HTERT RPE-1 (cell line): Measurements from ENCODE around the gene MX1.

ENCODE experiments used
- in situ Hi-C: fragments of 300-500 bp; cut with MboI; formaldehyde crosslinking; loops from 4 replicates; pipeline ENCODE4 v1.14.3; 2020; ENCODE audit warnings: low sequenced_read_pairs

MX1 gene

GRCh38 chr21:41458559-41458958 is 32.5 kb downstream of the MX1 start:
- in situ Hi-C loops = no loop called here

GRCh38 chr21:41459884-41460534 is 34.0 kb downstream of the MX1 start:
- in situ Hi-C loops = no loop called here

GRCh38 chr21:41460578-41461527 is 34.8 kb downstream of the MX1 start:
- in situ Hi-C loops = no loop called here

GRCh38 chr21:41465176-41465781 is 39.2 kb downstream of the MX1 start:
- in situ Hi-C loops = no loop called here

GRCh38 chr21:41466024-41466820 is 40.2 kb downstream of the MX1 start:
- in situ Hi-C loops = no loop called here

- in situ Hi-C loops = no loop called here
Observed at GRCh38 chr21:41470054-41470453, 44.0 kb downstream of the MX1 start.

GRCh38 chr21:41472753-41473548 is 46.9 kb downstream of the MX1 start:
- in situ Hi-C loops = no loop called here

GRCh38 chr21:41475714-41476420 is 49.8 kb downstream of the MX1 start:
- in situ Hi-C loops = no loop called here

- in situ Hi-C loops = no loop called here
Observed at GRCh38 chr21:41477641-41478318, 51.7 kb downstream of the MX1 start.

- in situ Hi-C loops = no loop called here
Observed at GRCh38 chr21:41478319-41479177, 52.5 kb downstream of the MX1 start.

- in situ Hi-C loops = no loop called here
Observed at GRCh38 chr21:41479686-41480085, 53.6 kb downstream of the MX1 start.

- in situ Hi-C loops = no loop called here
Observed at GRCh38 chr21:41480086-41480690, 54.1 kb downstream of the MX1 start.

- in situ Hi-C loops = no loop called here
Observed at GRCh38 chr21:41481191-41481590, 55.2 kb downstream of the MX1 start.

- in situ Hi-C loops = no loop called here
Observed at GRCh38 chr21:41482301-41482700, 56.3 kb downstream of the MX1 start.

GRCh38 chr21:41482980-41483379 is 56.9 kb downstream of the MX1 start:
- in situ Hi-C loops = no loop called here

- in situ Hi-C loops = no loop called here
Observed at GRCh38 chr21:41483415-41483814, 57.4 kb downstream of the MX1 start.

GRCh38 chr21:41483973-41484372 is 57.9 kb downstream of the MX1 start:
- in situ Hi-C loops = no loop called here

GRCh38 chr21:41487082-41487481 is 61.0 kb downstream of the MX1 start:
- in situ Hi-C loops = no loop called here
